GM21423 (cell line): ENCODE results near the gene FRMD4A.
"Not testable (repeated sequence)": the region's sequence is repeated elsewhere in the genome, so short reads cannot be mapped to it uniquely, and the experiment has no call there.

ENCODE experiments used
- ATAC-seq: cut with Tn5 transposase; IDR thresholded peaks from one replicate; pipeline ENCODE4 v1.9.1; 2021; ENCODE audit warnings: mild to moderate bottlenecking, moderate library complexity; ENCODE audit not compliant: unreplicated experiment

Gene FRMD4A

DNA sequence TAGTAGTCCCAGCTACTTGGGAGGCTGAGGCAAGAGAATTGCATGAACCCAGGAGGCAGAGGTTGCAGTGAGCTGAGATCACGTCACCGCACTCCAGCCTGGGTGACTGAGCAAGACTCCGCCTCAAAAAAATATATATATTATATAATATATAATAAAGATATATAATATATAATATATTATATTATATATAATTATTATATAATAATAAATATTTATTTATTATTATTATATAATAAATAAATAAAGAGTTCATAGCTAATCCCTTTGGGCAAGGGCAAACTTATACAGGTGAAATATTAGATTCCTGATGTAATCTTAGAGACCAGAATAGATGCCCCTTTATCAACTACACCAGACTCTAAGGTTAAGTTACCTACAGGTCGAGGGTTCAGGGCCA lies 558.7 kb downstream of the FRMD4A start:
- no peak for ATAC-seq

DNA sequence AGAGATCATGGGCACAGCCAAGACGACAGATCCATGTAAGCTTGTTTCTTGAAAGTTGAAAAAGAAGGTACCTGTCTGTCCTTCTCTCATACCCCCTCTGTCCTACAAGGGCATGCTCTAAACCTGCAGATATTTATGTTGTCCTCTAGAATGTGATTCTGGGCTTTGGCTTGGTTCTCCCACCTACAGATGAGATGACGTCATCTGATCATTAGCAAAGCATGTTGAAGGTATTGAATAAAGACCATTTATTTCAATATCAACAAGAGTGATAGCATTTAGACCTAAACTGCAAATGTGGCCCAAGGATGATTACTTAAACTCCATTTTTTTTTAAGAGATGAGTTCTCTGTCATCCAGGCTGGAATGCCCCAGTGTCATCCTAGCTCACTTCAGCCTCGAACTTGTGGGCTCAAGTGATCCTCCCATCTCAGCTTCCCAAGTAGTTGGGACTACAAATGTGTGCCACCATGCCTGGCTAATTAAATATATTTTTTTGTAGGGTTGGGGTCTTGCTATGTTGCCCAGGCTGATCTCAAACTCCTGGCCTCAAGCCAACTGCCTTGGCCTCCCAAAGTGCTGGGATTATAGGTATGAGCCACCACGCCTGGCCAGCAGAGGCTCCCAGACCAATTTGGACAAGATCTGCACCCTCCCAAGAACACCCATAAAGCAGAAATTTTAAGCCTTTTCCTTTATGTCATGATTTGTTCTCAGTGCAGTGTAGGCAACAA lies 559.8 kb downstream of the FRMD4A start:
- no peak for ATAC-seq

DNA sequence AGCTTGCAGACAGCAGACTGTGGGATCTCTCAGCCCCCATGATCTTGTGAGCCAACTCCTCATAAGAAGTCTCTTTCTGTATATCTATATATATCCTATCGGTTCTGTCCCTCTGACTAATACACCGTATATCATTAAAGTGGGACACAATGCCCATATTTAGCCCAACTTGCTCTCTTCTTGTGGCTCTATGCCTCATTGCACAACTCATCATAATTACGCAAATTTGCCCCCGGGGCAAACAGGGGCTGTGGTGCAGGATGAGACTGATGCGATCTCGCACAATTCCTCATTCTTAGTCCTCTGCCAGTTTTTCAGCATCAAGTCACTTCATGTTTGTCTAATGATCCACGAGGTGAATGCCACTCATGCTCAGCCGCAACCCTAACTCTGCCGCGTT lies 560.8 kb downstream of the FRMD4A start:
- no peak for ATAC-seq

DNA sequence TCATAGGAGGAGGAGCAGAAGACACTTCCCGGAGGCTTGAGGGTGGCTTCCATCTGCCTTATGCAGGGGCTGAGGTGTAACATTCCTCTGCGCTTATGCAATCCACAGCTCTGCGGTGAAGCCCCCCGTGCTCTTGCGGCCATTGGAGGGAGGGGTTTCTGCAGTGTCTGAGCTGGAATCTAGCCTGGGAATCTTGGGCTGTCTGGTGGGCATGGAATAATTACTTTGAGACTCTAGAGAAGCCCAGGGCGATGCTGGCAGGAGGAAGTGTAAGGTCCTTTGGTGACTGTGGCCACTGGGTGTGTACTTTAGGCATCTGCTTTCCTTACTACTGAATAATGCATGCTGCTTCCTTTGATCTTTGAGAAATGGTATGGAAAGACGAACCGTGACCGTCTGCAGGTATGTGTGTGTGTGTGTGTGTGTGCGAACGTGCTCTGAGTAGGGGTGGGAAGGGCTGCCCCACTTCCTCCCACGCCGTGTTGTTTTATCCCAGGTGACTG lies 563.0 kb downstream of the FRMD4A start:
- no peak for ATAC-seq

DNA sequence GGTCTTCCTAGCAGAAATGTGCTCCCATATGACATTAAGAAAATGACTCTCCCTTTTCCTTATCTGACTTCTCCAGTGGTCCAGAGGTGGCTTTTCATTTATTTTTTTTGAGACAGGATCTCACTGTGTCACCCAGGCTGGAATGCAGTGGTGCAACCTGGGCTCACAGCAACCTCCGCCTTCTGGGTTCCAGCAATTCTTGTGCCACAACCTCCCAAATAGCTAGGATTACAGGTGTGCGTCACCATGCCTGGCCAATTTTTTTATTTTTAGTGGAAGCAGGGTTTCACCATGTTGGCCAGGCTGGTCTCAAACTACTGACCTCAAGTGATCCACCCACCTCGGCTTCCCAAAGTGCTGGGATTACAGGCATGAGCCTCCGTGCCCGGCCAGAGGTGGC lies 563.6 kb downstream of the FRMD4A start:
- not testable (repeated sequence) for ATAC-seq

DNA sequence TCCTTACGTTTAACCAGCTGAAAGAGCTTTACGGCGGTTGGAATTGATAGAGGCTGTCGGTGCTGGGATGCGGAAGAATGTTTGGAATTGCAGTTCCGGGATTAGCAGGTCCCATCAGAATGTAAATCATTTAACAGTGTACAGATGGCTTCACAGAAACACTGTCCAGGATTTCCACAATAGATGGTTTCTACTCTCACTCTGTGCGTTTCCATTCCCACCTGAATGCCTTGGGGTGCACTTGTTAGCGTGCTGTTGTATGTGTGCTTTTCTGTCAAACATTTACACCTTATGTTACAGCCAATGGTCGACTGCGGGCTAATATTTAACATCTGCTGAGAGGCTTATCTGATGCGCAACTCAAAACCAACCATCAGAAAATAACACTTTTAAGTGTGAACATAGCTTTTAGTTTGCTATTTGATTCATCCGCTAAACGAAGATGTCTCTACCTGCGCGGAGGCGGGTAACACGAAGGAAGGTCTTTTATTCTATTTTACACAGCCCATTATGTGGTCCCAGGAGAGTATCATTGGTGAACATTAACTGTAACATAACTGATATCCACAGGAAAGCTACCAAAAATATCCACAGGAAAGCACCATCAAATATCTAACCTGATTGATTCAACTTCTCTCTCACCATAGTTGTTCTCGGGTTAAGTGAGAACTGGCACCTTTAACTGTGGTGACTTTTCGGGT lies 564.9 kb downstream of the FRMD4A start:
- ATAC-seq: peak; percentile 74

DNA sequence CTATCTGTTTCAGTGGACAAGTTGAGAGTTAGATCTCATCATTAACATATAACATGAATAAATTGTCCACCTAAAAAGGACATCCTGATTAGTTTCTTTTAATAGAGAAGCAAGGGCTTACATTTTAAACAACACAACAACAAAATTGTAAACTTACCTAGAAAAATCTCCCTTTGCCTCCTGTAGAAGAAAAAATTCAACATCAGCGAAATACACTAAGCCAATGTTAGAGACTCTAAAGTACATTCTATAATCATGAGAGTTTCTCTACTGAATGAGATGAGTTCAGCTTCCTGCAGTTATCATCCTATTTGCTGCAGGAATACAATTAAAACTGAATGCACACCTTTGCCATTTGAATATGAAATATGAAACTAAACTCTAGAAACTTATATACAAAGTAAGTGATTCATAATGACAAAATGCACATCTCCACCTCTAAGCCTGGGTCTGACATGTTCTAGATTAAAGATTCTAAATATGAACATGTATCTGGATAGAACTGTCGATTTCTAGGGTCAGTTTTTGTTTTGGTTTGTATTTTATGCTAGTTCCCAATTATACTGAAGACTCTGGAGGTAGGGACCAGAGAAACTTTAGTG lies 569.1 kb downstream of the FRMD4A start:
- no peak for ATAC-seq

DNA sequence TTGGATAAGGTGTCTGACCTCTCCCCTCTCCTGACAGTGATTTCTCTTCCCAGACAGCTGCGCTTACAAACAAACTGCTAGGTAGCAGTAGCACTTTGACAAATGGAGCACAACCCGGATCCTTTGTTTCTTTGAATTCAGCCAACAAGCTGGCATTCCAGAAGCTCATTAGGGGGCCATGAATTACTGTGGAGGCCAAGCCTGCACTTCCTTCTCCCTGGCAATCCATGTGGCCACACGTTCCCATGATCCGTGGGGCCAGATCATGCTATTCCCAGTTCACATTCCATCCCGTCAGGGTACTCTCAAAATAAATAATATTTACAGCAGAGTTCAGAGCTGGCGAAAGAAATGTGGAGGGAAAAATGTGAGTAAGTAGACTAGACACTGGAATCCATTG lies 571.6 kb downstream of the FRMD4A start:
- ATAC-seq: no peak

DNA sequence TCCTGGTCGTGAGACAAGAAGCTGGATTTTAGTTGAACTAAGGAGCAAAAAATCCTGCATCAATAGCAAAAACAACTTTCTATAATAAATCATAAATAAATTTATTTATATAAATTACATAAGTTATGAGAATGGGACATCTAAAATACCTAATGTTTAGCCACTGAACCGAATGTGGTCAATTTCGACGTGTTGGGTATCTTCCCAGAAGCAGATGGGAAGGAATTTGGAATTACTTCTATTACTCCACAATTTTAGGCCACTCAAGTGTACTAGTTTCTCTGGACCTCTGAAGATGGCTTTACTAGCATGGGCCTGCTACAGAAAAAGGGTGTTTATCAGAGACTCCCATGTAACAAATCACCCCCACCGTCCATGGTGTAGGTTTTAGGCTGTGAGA lies 572.0 kb downstream of the FRMD4A start:
- ATAC-seq: no peak

DNA sequence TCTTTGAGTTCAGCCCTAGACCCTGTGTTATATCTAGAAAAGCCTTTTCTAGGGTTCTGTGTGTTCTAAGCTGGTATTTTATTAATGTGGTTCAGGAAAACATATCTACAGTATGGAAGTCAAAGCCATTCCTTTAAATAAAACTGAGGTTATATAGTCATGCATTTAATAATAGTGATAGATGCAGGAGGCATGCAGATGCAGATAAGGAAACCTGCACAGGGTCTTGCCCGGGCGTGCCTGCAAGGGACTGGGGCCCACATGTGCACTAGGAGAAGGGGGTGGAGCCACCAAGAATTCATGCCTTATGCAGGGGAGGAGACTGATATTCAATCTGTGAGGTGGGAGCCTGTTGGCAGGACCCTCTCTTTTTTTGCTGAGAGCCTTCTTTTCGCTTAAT lies 572.4 kb downstream of the FRMD4A start:
- no peak for ATAC-seq

DNA sequence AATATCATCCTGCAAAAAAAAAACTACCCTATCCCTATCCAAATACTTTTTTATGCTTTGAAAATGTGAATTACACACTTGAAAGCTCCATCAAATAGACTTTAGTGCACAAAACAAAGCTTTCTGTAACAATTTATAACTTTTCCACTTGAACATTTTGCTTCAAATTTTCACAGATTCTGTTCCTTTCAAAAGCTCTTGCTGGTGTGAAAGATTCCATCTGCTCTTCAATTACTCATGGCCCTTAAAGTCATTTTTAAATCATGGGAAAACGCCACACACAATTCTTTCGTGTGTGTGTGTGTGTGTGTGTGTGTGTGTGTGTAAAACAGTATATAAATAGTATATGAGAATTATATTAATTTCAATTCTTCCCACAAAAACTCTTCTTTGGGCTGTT lies 576.4 kb downstream of the FRMD4A start:
- ATAC-seq: no peak

DNA sequence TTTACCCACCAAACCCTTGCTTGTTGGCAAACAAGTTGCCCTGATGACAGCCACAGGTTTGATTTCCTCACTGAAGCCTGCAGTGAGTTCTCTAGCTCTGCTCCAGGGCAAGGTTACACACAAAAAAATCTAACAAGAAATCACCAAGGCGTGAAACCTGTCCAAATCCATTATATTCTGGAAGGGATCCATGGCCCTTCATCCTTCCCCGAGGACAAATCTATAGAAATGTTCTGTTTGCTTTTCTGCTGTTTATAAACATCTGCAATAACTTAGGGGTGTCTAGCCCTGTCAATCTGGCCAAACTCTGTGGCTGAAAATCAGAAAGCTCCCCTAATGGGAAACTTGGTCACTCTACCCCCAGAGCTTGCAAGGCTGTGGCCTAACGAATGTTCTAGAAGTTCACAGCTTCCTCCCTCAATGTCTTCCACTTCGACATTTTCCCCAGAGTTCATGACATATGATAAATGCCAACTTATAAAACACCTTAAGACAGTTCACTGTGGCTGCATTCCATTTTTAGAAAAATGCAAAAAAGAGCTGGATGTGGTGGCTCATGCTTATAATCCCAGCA lies 579.4 kb downstream of the FRMD4A start:
- no peak for ATAC-seq

DNA sequence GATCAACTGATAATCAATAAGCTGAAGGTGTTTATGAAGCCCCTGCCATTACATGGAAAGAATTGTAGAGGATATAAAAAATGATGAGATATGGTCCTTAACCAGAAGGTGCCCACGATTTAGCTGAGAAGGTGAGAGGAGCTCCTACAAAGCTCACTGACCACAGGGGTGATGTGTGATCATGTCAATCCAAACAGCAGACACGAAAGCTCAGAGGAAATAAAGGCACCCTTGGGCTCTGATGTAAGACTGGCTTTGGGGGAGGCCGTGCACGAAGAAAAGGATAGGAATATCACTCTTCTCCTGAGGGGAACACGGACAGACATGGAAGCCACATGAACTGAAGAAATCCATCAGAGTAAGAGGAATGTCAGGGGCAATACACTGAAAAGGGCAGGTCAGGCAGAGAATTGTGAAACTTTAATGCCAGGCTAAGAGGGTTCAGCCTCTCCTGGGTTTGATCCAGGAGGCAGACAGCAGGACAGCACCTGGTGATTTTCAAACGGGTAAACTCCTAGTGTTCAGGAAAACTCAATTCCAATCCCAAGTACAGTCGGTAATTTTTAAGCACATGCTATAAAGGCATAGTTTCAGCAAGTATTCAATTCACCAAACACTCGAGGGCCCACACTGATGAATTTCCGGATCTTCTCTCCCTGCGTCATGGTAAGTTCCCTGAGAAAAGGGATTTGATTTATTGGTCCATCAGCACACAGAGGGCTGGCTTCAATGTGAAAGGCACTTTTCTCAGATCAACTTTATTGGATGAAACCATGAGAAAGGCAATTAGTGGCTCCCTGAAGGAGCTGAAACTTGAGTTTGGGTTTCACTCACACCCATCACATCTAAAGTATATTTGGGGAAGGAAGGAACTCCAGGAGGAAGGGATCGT lies 580.2 kb downstream of the FRMD4A start:
- ATAC-seq: no peak

DNA sequence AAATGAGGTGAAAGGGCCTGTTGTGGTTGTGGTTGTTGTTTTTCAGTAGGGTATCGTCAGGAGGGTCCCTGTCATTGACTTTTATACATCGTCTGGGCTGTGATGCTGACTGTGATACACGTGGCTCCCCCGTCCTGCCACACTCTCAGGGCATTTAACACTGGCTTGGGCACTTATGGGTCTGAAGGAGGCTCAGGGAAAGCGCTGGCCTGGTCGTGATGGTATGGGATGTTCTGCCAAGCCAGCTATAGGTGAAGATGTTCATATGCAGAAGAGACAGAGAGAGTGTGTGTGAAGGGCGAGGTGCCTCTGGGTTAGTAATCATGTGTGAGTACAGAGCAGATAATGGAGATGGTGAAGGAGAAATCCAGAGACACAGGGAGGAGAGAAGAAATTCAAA lies 585.5 kb downstream of the FRMD4A start:
- no peak for ATAC-seq

DNA sequence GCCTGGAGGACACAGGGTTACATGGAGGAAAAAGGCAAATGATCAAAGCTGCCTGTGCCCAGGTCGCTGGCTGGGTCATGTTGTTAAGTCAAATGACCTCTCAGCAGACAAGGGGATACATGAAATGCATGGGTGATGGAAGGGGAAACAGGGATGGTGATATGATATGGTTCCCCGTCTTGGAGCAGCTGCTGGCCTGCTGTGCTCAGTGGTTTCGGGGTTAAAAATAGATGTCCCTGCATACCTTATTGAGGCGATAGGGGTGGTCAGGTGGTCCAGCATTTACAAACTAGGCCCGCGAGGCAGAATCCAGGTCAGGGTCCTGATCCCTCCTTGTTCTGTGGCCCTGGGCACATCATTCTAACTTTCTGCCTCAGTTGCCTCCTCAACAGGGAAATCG lies 586.8 kb downstream of the FRMD4A start:
- ATAC-seq: no peak

DNA sequence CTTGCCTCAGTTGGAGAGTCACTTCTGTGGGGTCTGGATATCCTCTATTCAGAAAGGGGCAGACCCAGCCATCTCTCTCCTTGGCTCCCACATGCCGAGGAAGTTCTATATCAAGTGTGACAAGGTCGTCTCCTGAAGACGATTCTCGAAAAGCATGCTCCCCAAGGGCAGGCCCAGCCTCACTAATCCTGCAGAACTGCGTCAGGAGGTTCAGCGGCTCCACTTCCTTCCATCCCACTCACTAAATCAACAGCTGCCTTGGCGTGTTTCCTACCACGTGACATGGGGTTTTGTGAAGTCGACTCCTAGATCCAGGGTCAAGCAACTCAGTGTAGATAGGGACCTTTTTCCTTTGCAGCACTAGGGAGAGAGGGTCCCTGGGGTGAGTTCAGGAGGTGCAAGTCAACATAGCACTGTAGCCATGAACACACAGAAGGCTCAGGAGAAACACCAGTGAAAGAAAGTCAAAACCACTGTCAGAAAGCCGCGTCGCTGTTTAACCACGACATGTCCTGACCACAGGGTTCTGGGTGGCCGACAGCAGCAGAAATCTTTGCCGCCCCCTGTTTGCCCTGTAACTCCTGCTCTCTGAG lies 587.5 kb downstream of the FRMD4A start:
- ATAC-seq: no peak

DNA sequence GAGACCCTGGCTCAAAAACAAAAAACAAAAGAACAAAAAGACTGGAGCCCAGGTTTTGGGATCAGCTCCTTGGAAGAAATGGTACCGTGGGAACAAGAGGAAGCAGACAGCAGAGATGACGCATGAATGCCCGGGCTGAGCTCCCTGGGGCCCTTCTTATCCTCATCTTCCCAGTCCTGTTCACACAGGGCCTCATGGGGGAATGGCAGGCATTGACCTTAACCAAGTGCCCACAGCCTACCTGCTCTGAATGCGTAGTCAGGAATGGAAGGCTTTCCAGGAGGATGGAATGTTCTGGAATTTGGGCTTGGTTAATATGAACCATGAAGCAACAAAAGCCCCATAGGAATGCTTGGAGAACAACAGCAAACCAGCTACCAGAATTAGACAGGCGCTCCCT lies 589.3 kb downstream of the FRMD4A start:
- ATAC-seq: no peak

DNA sequence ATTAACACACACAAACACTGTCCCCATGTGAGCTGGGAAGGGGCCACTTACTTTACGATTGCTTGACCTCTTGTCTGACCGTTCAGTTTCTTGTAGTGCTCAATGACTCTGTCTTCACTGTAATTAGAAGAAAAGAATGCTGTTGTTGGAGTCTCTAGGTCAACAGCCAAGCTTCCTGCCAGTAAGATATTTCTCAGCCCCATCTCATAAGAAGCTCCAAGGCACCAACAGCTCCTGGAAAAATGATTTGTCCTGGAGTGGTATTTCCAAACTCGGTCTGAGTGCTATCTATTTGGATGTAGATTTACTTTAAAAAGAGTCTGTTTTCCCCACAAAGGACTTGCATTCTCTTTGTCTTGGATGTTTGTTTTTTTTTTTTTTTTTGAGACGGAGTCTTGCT lies 590.3 kb downstream of the FRMD4A start:
- no peak for ATAC-seq

DNA sequence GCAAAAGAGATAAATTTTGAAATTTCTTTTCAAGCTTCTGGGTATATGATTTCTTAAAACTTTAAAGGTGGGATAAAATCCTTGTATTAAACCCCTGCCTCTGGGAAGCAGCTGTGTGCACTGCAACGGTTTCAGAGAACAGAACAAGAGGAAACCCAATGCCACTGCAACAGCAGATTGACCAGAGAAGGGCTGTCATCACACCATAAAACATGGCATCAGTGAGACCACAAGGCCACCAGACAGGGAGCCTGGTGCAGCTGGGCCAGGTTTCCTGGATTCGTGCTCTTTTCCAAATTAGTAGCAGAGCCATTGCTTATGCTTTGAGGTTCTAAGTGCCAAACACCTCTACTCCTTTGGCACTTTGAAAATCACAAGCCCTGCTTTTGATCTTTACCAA lies 591.5 kb downstream of the FRMD4A start:
- ATAC-seq: no peak

DNA sequence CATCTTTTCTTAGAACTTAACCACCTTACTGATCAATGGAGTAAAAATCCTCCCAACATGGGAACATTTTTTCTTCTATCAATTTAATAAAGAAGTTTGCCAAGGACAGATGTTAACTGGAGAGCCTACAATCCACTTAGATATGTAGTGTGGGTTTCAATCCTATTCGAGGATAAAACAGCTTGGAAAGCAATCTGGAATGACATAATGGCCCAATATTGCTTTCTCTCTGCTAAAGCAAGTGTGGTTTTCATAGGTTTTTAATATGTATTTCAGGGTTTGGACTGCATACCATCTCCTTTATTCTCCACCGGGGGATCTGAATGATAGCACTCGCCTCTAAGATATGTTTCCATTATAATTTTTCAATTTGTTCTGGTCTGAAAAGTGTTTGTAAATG lies 594.2 kb downstream of the FRMD4A start:
- no peak for ATAC-seq
